Measurements from ENCODE around the gene AAR2.

DNA sequence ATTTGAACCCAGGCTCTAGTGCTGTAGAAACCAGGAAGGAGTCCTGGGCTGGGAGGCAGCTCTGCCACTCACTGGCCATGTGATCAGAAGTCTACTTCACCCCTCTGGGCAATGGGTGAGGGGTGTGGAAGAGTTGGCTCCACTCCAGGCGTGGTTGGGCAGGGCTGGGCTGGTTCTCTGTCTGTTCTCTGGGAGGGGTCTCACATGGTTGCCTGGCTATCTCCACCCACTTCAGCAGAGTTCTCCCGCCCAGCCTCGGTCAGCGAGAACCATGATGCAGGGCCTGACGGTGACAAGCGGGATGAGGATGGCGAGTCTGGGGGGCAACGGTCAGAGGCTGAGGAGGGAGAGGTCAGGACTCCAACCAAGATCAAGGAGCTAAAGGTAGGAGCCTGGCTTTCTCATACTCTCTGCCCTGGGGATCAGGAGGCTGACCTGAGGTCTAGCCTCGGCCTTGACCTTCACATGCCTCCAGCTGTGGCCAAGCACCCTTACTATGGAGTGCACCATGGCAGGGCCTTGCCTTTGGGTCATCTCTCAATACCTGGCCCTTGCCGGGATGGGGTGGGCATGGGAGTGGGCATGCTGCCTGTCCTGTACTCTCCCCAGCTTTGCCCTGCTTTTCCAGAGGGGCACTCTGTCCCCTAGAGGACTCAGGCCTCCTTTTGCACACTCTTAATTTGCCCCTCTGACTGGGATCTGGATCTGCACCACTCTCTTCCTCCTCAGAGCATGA is 42.1 kb upstream of the AAR2 start:
- TF ChIP-seq ZNF274 (IDR thresholded peaks at IDR 0.05; ENCODE audit: low read depth, low read length) (no peak), YY1 (IDR thresholded peaks at IDR 0.05; ENCODE audit: insufficient read depth, insufficient read length) (no peak)

Data from NT2/D1 (cell line).